HepG2 (cell line): ENCODE data around the gene COMMD2. TPM values are rescaled to one million over a fixed set of nuclear protein-coding genes. Genes with fewer than 3 reads are reported as not detected.

Experiments
- CREB1 ChIP-seq, 2 experiments: fragments of 450-650 bp in 1 of 2; IDR thresholded peaks; 2 replicates each; pipeline ENCODE4 v1.6.1; 2016 to 2017; ENCODE audit warnings: control low read depth in 1 of 2, mild to moderate bottlenecking in 1 of 2, missing compliant biosample characterization in 1 of 2, missing genetic modification characterization in 1 of 2
- MED8 ChIP-seq: sonication (generic); formaldehyde crosslinking; IDR thresholded peaks from 2 replicates; pipeline ENCODE4 v1.8.1; 2023; ENCODE audit warnings: mild to moderate bottlenecking, missing genetic modification reagents; ENCODE audit not compliant: insufficient replicate concordance
- PPARG ChIP-seq: conservative IDR thresholded peaks from 2 replicates; pipeline ENCODE4 v1.6.1; 2016; ENCODE audit warnings: missing biosample characterization, missing genetic modification reagents
- RBM22 ChIP-seq: fragments of 200-400 bp; formaldehyde crosslinking; optimal IDR thresholded peaks from 2 replicates; pipeline ENCODE3; 2017; ENCODE audit warnings: mild to moderate bottlenecking, low read length, moderate library complexity
- SATB2 ChIP-seq: sonication (generic); formaldehyde crosslinking; IDR thresholded peaks from 2 replicates; pipeline ENCODE4 v1.5.0; 2020; ENCODE audit warnings: missing genetic modification reagents
- SNAPC4 ChIP-seq: sonication (generic); formaldehyde crosslinking; IDR thresholded peaks from 2 replicates; pipeline ENCODE4 v1.4.0; 2020; ENCODE audit warnings: mild to moderate bottlenecking, missing genetic modification reagents
- SOX6 ChIP-seq, 2 experiments: fragments of 450-650 bp in 1 of 2; sonication (generic) in 1 of 2; formaldehyde crosslinking in 1 of 2; IDR thresholded peaks; 2 replicates each; pipeline versions ENCODE4 v1.4.0 to v1.6.1; 2017 to 2020; ENCODE audit warnings: antibody characterized with exemption in 1 of 2, mild to moderate bottlenecking in 1 of 2, missing genetic modification reagents in 1 of 2
- ZBTB44 ChIP-seq: sonication (generic); formaldehyde crosslinking; IDR thresholded peaks from 2 replicates; pipeline ENCODE4 v1.4.0; 2020; ENCODE audit warnings: missing genetic modification reagents
- ZFP90 ChIP-seq: sonication (generic); formaldehyde crosslinking; IDR thresholded peaks from 2 replicates; pipeline ENCODE4 v1.8.0; 2022; ENCODE audit warnings: missing genetic modification reagents, mild to moderate bottlenecking, inconsistent platforms, borderline replicate concordance
- ZFY ChIP-seq: sonication (generic); formaldehyde crosslinking; IDR thresholded peaks from 2 replicates; pipeline ENCODE4 v1.4.0; 2020; ENCODE audit warnings: missing genetic modification reagents
- ZNF230 ChIP-seq: sonication (generic); formaldehyde crosslinking; IDR thresholded peaks from 2 replicates; pipeline ENCODE4 v1.4.0; 2020; ENCODE audit warnings: mild to moderate bottlenecking, missing genetic modification reagents
- ZNF282 ChIP-seq: fragments of 450-650 bp; IDR thresholded peaks from 2 replicates; pipeline ENCODE4 v1.6.1; 2018; ENCODE audit not compliant: partially characterized antibody
- ZNF30 ChIP-seq: sonication (generic); formaldehyde crosslinking; IDR thresholded peaks from 2 replicates; pipeline ENCODE4 v1.5.0; 2020; ENCODE audit warnings: mild to moderate bottlenecking, missing genetic modification reagents
- ZNF333 ChIP-seq: sonication (generic); formaldehyde crosslinking; IDR thresholded peaks from 2 replicates; pipeline ENCODE4 v1.4.0; 2020; ENCODE audit warnings: mild to moderate bottlenecking, missing genetic modification reagents, borderline replicate concordance
- ZNF367 ChIP-seq: sonication (generic); formaldehyde crosslinking; IDR thresholded peaks from 2 replicates; pipeline ENCODE4 v1.4.0; 2020; ENCODE audit warnings: missing genetic modification reagents, borderline replicate concordance
- ZNF772 ChIP-seq: sonication (generic); formaldehyde crosslinking; IDR thresholded peaks from 2 replicates; pipeline ENCODE4 v1.5.0; 2020; ENCODE audit warnings: mild to moderate bottlenecking, missing genetic modification reagents
- polyA plus RNA-seq, 8 experiments: library from polyadenylated mRNA; depleted of rRNA in 3 of 8; stranded (reverse) in 7 of 8; unstranded in 1 of 8; fragments of >200 nt; fragmentation: Illumina TruSeq in 4 of 8; extraction: Trizol in 4 of 8; gene quantifications; 2 replicates each; pipeline versions ENCODE4 v1.2.1 to v1.2.3, GENCODE V29; 2011 to 2016; ENCODE audit warnings: low read depth in 4 of 8, missing spikeins in 1 of 8, mixed read lengths in 1 of 8; ENCODE audit not compliant: insufficient read depth in 1 of 8
- total RNA-seq, 5 experiments: library from RNA; depleted of rRNA; stranded (reverse); fragments of >200 nt; fragmentation: Illumina TruSeq; extraction: Trizol; gene quantifications; 2 replicates each; pipeline ENCODE4 v1.2.3, GENCODE V29; 2016; ENCODE audit warnings: low read depth in 1 of 5
- TF ChIP-seq, protein P1 (sequence below): sonication (generic); formaldehyde crosslinking; IDR thresholded peaks from 2 replicates; pipeline ENCODE4 v1.8.0; 2023; ENCODE audit warnings: mild to moderate bottlenecking, missing genetic modification reagents
- TF ChIP-seq, protein P2 (sequence below): IDR thresholded peaks from 2 replicates; pipeline ENCODE4 v1.6.1; 2016; ENCODE audit warnings: missing compliant biosample characterization, missing genetic modification reagents, borderline replicate concordance

The COMMD2 gene
- total and polyA plus RNA-seq, 2 of the 13 experiments (the other 11 are each of a cell fraction or from before 2014, with no cell fraction given): 33.0 to 57.6 TPM

- TF ChIP-seq PPARG (CRISPR knock-in tag) (no peak), RBM22 (no peak), SOX6 (IDR thresholded peaks at IDR 0.05) (no peak), SOX6 (CRISPR knock-in tag; IDR thresholded peaks at IDR 0.05) (peak; percentile 68), CREB1 (IDR thresholded peaks at IDR 0.05) (no peak), CREB1 (CRISPR knock-in tag; IDR thresholded peaks at IDR 0.05) (no peak), ZNF333 (no peak), ZBTB44 (CRISPR knock-in tag) (no peak), SNAPC4 (CRISPR knock-in tag) (0 out of 2 replicates have a peak, but pooled peaks have one; percentile 45), MED8 (CRISPR knock-in tag) (no peak), ZNF772 (no peak), ZNF30 (no peak), ZFY (CRISPR knock-in tag) (peak; percentile 69; the same call in 1 of the 2 replicates), ZFP90 (no peak), SATB2 (no peak), ZNF230 (CRISPR knock-in tag) (no peak), ZNF367 (no peak), ZNF282 (no peak)
- TF ChIP-seq, protein P1, sequence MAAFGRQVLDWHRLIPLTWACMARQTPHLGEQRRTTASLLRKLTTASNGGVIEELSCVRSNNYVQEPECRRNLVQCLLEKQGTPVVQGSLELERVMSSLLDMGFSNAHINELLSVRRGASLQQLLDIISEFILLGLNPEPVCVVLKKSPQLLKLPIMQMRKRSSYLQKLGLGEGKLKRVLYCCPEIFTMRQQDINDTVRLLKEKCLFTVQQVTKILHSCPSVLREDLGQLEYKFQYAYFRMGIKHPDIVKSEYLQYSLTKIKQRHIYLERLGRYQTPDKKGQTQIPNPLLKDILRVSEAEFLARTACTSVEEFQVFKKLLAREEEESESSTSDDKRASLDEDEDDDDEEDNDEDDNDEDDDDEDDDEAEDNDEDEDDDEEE (CRISPR knock-in tag): no peak
- TF ChIP-seq, protein P2, sequence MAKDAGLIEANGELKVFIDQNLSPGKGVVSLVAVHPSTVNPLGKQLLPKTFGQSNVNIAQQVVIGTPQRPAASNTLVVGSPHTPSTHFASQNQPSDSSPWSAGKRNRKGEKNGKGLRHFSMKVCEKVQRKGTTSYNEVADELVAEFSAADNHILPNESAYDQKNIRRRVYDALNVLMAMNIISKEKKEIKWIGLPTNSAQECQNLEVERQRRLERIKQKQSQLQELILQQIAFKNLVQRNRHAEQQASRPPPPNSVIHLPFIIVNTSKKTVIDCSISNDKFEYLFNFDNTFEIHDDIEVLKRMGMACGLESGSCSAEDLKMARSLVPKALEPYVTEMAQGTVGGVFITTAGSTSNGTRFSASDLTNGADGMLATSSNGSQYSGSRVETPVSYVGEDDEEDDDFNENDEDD: peak; percentile 58; the same call in 1 of the 2 replicates
Observed at GRCh38 chr3:149713730-149714654, 38.3 kb downstream of the COMMD2 start (continued).
